ENCODE data around the gene HHIPL1.

The HHIPL1 gene

GRCh38 chr14:99644723-99645544, at the start of gene HHIPL1:
TSS of gene HHIPL1 (plus strand) at chr14:99645129. CDS start at chr14:99645208, 79 bp downstream.
- no peak for DNase-seq (ENCODE audit: low spot score)
- TF ChIP-seq CTCF (IDR thresholded peaks at IDR 0.05; ENCODE audit: borderline replicate concordance, control extremely low read depth, extremely low read depth, insufficient read depth, missing control alignments), result no peak
- in situ Hi-C loops (cut with MboI; ENCODE audit: low sequenced_read_pairs, unreplicated experiment), result no loop called here

- in situ Hi-C loops (cut with MboI; ENCODE audit: low sequenced_read_pairs, unreplicated experiment), result no loop called here
- TF ChIP-seq CTCF (IDR thresholded peaks at IDR 0.05; ENCODE audit: borderline replicate concordance, control extremely low read depth, extremely low read depth, insufficient read depth, missing control alignments), result no peak
- DNase-seq (ENCODE audit: low spot score), result no peak
These were observed 49.4 kb upstream of the HHIPL1 start for GRCh38 chr14:99595524-99595923.

GRCh38 chr14:99596071-99596627, 48.8 kb upstream of the HHIPL1 start:
- no peak for TF ChIP-seq CTCF (IDR thresholded peaks at IDR 0.05; ENCODE audit: borderline replicate concordance, control extremely low read depth, extremely low read depth, insufficient read depth, missing control alignments)
- DNase-seq (ENCODE audit: low spot score), result no peak
- in situ Hi-C loops (cut with MboI; ENCODE audit: low sequenced_read_pairs, unreplicated experiment), result no loop called here

- no peak for TF ChIP-seq CTCF (IDR thresholded peaks at IDR 0.05; ENCODE audit: borderline replicate concordance, control extremely low read depth, extremely low read depth, insufficient read depth, missing control alignments)
- in situ Hi-C loops (cut with MboI; ENCODE audit: low sequenced_read_pairs, unreplicated experiment), result no loop called here
- DNase-seq (ENCODE audit: low spot score), result no peak
These were observed 48.2 kb upstream of the HHIPL1 start for GRCh38 chr14:99596772-99597171.

GRCh38 chr14:99597911-99598600, 46.9 kb upstream of the HHIPL1 start:
- no peak for TF ChIP-seq CTCF (IDR thresholded peaks at IDR 0.05; ENCODE audit: borderline replicate concordance, control extremely low read depth, extremely low read depth, insufficient read depth, missing control alignments)
- no peak for DNase-seq (ENCODE audit: low spot score)
- in situ Hi-C loops (cut with MboI; ENCODE audit: low sequenced_read_pairs, unreplicated experiment), result no loop called here

GRCh38 chr14:99598774-99599173, 46.2 kb upstream of the HHIPL1 start:
- TF ChIP-seq CTCF (IDR thresholded peaks at IDR 0.05; ENCODE audit: borderline replicate concordance, control extremely low read depth, extremely low read depth, insufficient read depth, missing control alignments), result no peak
- no peak for DNase-seq (ENCODE audit: low spot score)
- in situ Hi-C loops (cut with MboI; ENCODE audit: low sequenced_read_pairs, unreplicated experiment), result no loop called here

All from GM13976 (cell line).